ENCODE results near the gene AFAP1. TPM values are rescaled to one million over a fixed set of nuclear protein-coding genes. Genes with fewer than 3 reads are reported as not detected.

The AFAP1 gene
- total and polyA plus RNA-seq, 5 donors from 2014 or later = 1.8 to 5.0 (median 2.2) TPM

GRCh38 chr4:7753271-7753670 is 186.4 kb downstream of the AFAP1 start:
- no peaks in the 10 kb centered on the region for H3K27me3 ChIP-seq (ENCODE audit: control insufficient read depth, insufficient read depth, low read length)
- no peak overlapping the region for H3K4me3 ChIP-seq (ENCODE audit: low read depth, low read length)
- ATAC-seq (ENCODE audit: low read depth in 2 of 2) (no peak), DNase-seq (no peak)
- no peaks in the 10 kb centered on the region for H3K9me3 Mint-ChIP-seq
- no peaks in the 10 kb centered on the region for H3K27me3 Mint-ChIP-seq
- H3K9me3 ChIP-seq (ENCODE audit: control insufficient read depth in 2 of 2, low read length in 2 of 2) = no peaks in the 10 kb centered on the region
- peaks cover under 1% of the 10 kb centered on the region for H3K4me1 ChIP-seq (ENCODE audit: control insufficient read depth, insufficient read depth, low read length, poor library complexity, severe bottlenecking)
- no peaks in the 10 kb centered on the region for H3K36me3 Mint-ChIP-seq
- H3K4me1 Mint-ChIP-seq = peaks cover 0 to 12% (median 4%) of the 10 kb centered on the region in 4 donors
- H3K36me3 ChIP-seq (ENCODE audit: control insufficient read depth, insufficient read depth, low read length) = no peaks in the 10 kb centered on the region
- peak overlapping the region in 1 of 4 donors; percentile 4 for H3K4me3 Mint-ChIP-seq
- no peak overlapping the region for H3K27ac ChIP-seq (ENCODE audit: insufficient read depth, low read length, poor library complexity, severe bottlenecking)
- H3K27ac Mint-ChIP-seq = no peak overlapping the region

- Histone ChIP-seq H3K36me3 (ENCODE audit: control insufficient read depth, insufficient read depth, low read length) (no peaks in the 10 kb centered on the region), H3K27ac (ENCODE audit: insufficient read depth, low read length, poor library complexity, severe bottlenecking) (no peak overlapping the region), H3K4me1 (ENCODE audit: control insufficient read depth, insufficient read depth, low read length, poor library complexity, severe bottlenecking) (no peaks in the 10 kb centered on the region), H3K4me3 (ENCODE audit: low read depth, low read length) (no peak overlapping the region), H3K27me3 (ENCODE audit: control insufficient read depth, insufficient read depth, low read length) (no peaks in the 10 kb centered on the region), H3K9me3 (ENCODE audit: control insufficient read depth in 2 of 2, low read length in 2 of 2) (no peaks in the 10 kb centered on the region)
- peaks cover 3% of the 10 kb centered on the region for H3K27me3 Mint-ChIP-seq
- no peak overlapping the region for H3K4me3 Mint-ChIP-seq
- H3K36me3 Mint-ChIP-seq = no peaks in the 10 kb centered on the region
- ATAC-seq (ENCODE audit: low read depth in 2 of 2) = no peak
- no peaks in the 10 kb centered on the region for H3K9me3 Mint-ChIP-seq
- no peak for DNase-seq
- H3K27ac Mint-ChIP-seq = peak overlapping the region in 1 of 3 donors; percentile 55
- peaks cover 0 to 7% (median 3%) of the 10 kb centered on the region in 4 donors for H3K4me1 Mint-ChIP-seq
Observed at GRCh38 chr4:7752649-7753048, 187.0 kb downstream of the AFAP1 start.

GRCh38 chr4:7750972-7751371 is 188.7 kb downstream of the AFAP1 start:
- peaks cover 0 to 4% (median 0%) of the 10 kb centered on the region in 7 donors for H3K9me3 Mint-ChIP-seq
- ATAC-seq (ENCODE audit: low read depth in 2 of 2) (no peak), DNase-seq (no peak)
- H3K4me3 ChIP-seq (ENCODE audit: low read depth, low read length) = no peak overlapping the region
- H3K27me3 ChIP-seq (ENCODE audit: control insufficient read depth, insufficient read depth, low read length) = no peaks in the 10 kb centered on the region
- H3K4me1 Mint-ChIP-seq = peaks cover 0 to 6% (median 2%) of the 10 kb centered on the region in 4 donors
- peaks cover 4% of the 10 kb centered on the region for H3K27me3 Mint-ChIP-seq
- no peaks in the 10 kb centered on the region for H3K36me3 ChIP-seq (ENCODE audit: control insufficient read depth, insufficient read depth, low read length)
- no peaks in the 10 kb centered on the region for H3K9me3 ChIP-seq (ENCODE audit: control insufficient read depth in 2 of 2, low read length in 2 of 2)
- H3K4me3 Mint-ChIP-seq = no peak overlapping the region
- H3K36me3 Mint-ChIP-seq = no peaks in the 10 kb centered on the region
- H3K27ac Mint-ChIP-seq = no peak overlapping the region
- H3K27ac ChIP-seq (ENCODE audit: insufficient read depth, low read length, poor library complexity, severe bottlenecking) = no peak overlapping the region
- H3K4me1 ChIP-seq (ENCODE audit: control insufficient read depth, insufficient read depth, low read length, poor library complexity, severe bottlenecking) = no peaks in the 10 kb centered on the region

- no peaks in the 10 kb centered on the region for H3K9me3 ChIP-seq (ENCODE audit: control insufficient read depth in 2 of 2, low read length in 2 of 2)
- Mint-ChIP-seq H3K27ac (no peak overlapping the region), H3K4me3 (no peak overlapping the region), H3K36me3 (no peaks in the 10 kb centered on the region), H3K27me3 (peaks cover 4% of the 10 kb centered on the region), H3K4me1 (peaks cover 0 to 6% (median 2%) of the 10 kb centered on the region in 4 donors), H3K9me3 (peaks cover 0 to 4% (median 0%) of the 10 kb centered on the region in 7 donors)
- DNase-seq = no peak
- no peaks in the 10 kb centered on the region for H3K36me3 ChIP-seq (ENCODE audit: control insufficient read depth, insufficient read depth, low read length)
- H3K27me3 ChIP-seq (ENCODE audit: control insufficient read depth, insufficient read depth, low read length) = no peaks in the 10 kb centered on the region
- no peak overlapping the region for H3K4me3 ChIP-seq (ENCODE audit: low read depth, low read length)
- no peak for ATAC-seq (ENCODE audit: low read depth in 2 of 2)
- no peaks in the 10 kb centered on the region for H3K4me1 ChIP-seq (ENCODE audit: control insufficient read depth, insufficient read depth, low read length, poor library complexity, severe bottlenecking)
- H3K27ac ChIP-seq (ENCODE audit: insufficient read depth, low read length, poor library complexity, severe bottlenecking) = no peak overlapping the region
Observed at GRCh38 chr4:7750523-7750922, 189.1 kb downstream of the AFAP1 start.

- H3K27ac Mint-ChIP-seq = peak overlapping the region in 2 of 3 donors; percentile 10 to 69
- no peak overlapping the region for H3K4me3 ChIP-seq (ENCODE audit: low read depth, low read length)
- no peaks in the 10 kb centered on the region for H3K4me1 ChIP-seq (ENCODE audit: control insufficient read depth, insufficient read depth, low read length, poor library complexity, severe bottlenecking)
- no peaks in the 10 kb centered on the region for H3K36me3 ChIP-seq (ENCODE audit: control insufficient read depth, insufficient read depth, low read length)
- no peak overlapping the region for H3K4me3 Mint-ChIP-seq
- H3K36me3 Mint-ChIP-seq = no peaks in the 10 kb centered on the region
- no peaks in the 10 kb centered on the region for H3K27me3 ChIP-seq (ENCODE audit: control insufficient read depth, insufficient read depth, low read length)
- H3K27ac ChIP-seq (ENCODE audit: insufficient read depth, low read length, poor library complexity, severe bottlenecking) = no peak overlapping the region
- H3K9me3 Mint-ChIP-seq = peaks cover 0 to 4% (median 0%) of the 10 kb centered on the region in 7 donors
- no peaks in the 10 kb centered on the region for H3K9me3 ChIP-seq (ENCODE audit: control insufficient read depth in 2 of 2, low read length in 2 of 2)
- DNase-seq = no peak
- ATAC-seq (ENCODE audit: low read depth in 2 of 2) = no peak
- peaks cover 4% of the 10 kb centered on the region for H3K27me3 Mint-ChIP-seq
- peaks cover 0 to 6% (median 2%) of the 10 kb centered on the region in 4 donors for H3K4me1 Mint-ChIP-seq
Observed at GRCh38 chr4:7747566-7747965, 192.1 kb downstream of the AFAP1 start.

- no peak overlapping the region for H3K4me3 Mint-ChIP-seq
- no peak for DNase-seq
Observed at GRCh38 chr4:7747062-7747385, 192.6 kb downstream of the AFAP1 start.

GRCh38 chr4:7746351-7747061 is 193.2 kb downstream of the AFAP1 start:
- Histone ChIP-seq H3K4me1 (ENCODE audit: control insufficient read depth, insufficient read depth, low read length, poor library complexity, severe bottlenecking) (no peaks in the 10 kb centered on the region), H3K27me3 (ENCODE audit: control insufficient read depth, insufficient read depth, low read length) (no peaks in the 10 kb centered on the region), H3K4me3 (ENCODE audit: low read depth, low read length) (no peak overlapping the region), H3K36me3 (ENCODE audit: control insufficient read depth, insufficient read depth, low read length) (no peaks in the 10 kb centered on the region), H3K9me3 (ENCODE audit: control insufficient read depth in 2 of 2, low read length in 2 of 2) (no peaks in the 10 kb centered on the region), H3K27ac (ENCODE audit: insufficient read depth, low read length, poor library complexity, severe bottlenecking) (no peak overlapping the region)
- Mint-ChIP-seq H3K4me1 (peaks cover 0 to 6% (median 2%) of the 10 kb centered on the region in 4 donors), H3K27me3 (peaks cover 4% of the 10 kb centered on the region), H3K4me3 (no peak overlapping the region), H3K27ac (no peak overlapping the region), H3K9me3 (peaks cover 0 to 4% (median 0%) of the 10 kb centered on the region in 7 donors), H3K36me3 (no peaks in the 10 kb centered on the region)
- no peak for DNase-seq
- no peak for ATAC-seq (ENCODE audit: low read depth in 2 of 2)

More at GRCh38 chr4:7747062-7747385, 192.6 kb downstream of the AFAP1 start:
- Mint-ChIP-seq H3K27me3 (peaks cover 4% of the 10 kb centered on the region), H3K27ac (no peak overlapping the region), H3K36me3 (no peaks in the 10 kb centered on the region), H3K9me3 (peaks cover 0 to 4% (median 0%) of the 10 kb centered on the region in 7 donors), H3K4me1 (peaks cover 0 to 6% (median 2%) of the 10 kb centered on the region in 4 donors)
- H3K9me3 ChIP-seq (ENCODE audit: control insufficient read depth in 2 of 2, low read length in 2 of 2) = no peaks in the 10 kb centered on the region
- no peaks in the 10 kb centered on the region for H3K36me3 ChIP-seq (ENCODE audit: control insufficient read depth, insufficient read depth, low read length)
- ATAC-seq (ENCODE audit: low read depth in 2 of 2) = no peak
- no peaks in the 10 kb centered on the region for H3K4me1 ChIP-seq (ENCODE audit: control insufficient read depth, insufficient read depth, low read length, poor library complexity, severe bottlenecking)
- no peaks in the 10 kb centered on the region for H3K27me3 ChIP-seq (ENCODE audit: control insufficient read depth, insufficient read depth, low read length)
- H3K4me3 ChIP-seq (ENCODE audit: low read depth, low read length) = no peak overlapping the region
- no peak overlapping the region for H3K27ac ChIP-seq (ENCODE audit: insufficient read depth, low read length, poor library complexity, severe bottlenecking)

GRCh38 chr4:7745301-7745885 is 194.3 kb downstream of the AFAP1 start:
- ATAC-seq (ENCODE audit: low read depth in 2 of 2) = no peak
- Mint-ChIP-seq H3K27ac (no peak overlapping the region), H3K36me3 (no peaks in the 10 kb centered on the region), H3K4me1 (peaks cover 0 to 6% (median 2%) of the 10 kb centered on the region in 4 donors), H3K9me3 (peaks cover 0 to 4% (median 0%) of the 10 kb centered on the region in 7 donors), H3K4me3 (no peak overlapping the region), H3K27me3 (peaks cover 4% of the 10 kb centered on the region)
- H3K4me1 ChIP-seq (ENCODE audit: control insufficient read depth, insufficient read depth, low read length, poor library complexity, severe bottlenecking) = no peaks in the 10 kb centered on the region
- H3K36me3 ChIP-seq (ENCODE audit: control insufficient read depth, insufficient read depth, low read length) = no peaks in the 10 kb centered on the region
- no peak overlapping the region for H3K4me3 ChIP-seq (ENCODE audit: low read depth, low read length)
- no peak overlapping the region for H3K27ac ChIP-seq (ENCODE audit: insufficient read depth, low read length, poor library complexity, severe bottlenecking)
- H3K27me3 ChIP-seq (ENCODE audit: control insufficient read depth, insufficient read depth, low read length) = no peaks in the 10 kb centered on the region
- H3K9me3 ChIP-seq (ENCODE audit: control insufficient read depth in 2 of 2, low read length in 2 of 2) = no peaks in the 10 kb centered on the region
- no peak for DNase-seq
